A549 (cell line): ENCODE data around the gene ZSWIM5. TPM values are rescaled to one million over a fixed set of nuclear protein-coding genes. Genes with fewer than 3 reads are reported as not detected.

Source experiments
- ATAC-seq, 2 experiments: fragments of 200-7000 bp in 1 of 2; fragments of >200 bp in 1 of 2; cut with Nextera tagmentation in 1 of 2; cut with Tn5 transposase in 1 of 2; 3 replicates each; pipeline versions ENCODE4 v1.8.0 to v1.9.1; 2018 to 2020; ENCODE audit warnings: mild to moderate bottlenecking in 1 of 2, moderate library complexity in 1 of 2
- CTCF ChIA-PET: fragments of 300-600 bp; sonication (Branson Sonifier 250); formaldehyde crosslinking; extraction: SDS; loops from one replicate; lab custom pipeline; 2021; ENCODE audit warnings: antibody characterized with exemption, inconsistent platforms; lab: Yijun Ruan, JAX
- POLR2A ChIA-PET: fragments of 350-600 bp; formaldehyde crosslinking; extraction: SDS; loops from one replicate; lab custom pipeline; 2021; ENCODE audit warnings: antibody characterized with exemption, inconsistent platforms; lab: Yijun Ruan, JAX
- DNase-seq, 2 experiments: peaks; one replicate each; pipeline versions ENCODE4 v3.0.0 to v3.0.0-alpha.2; 2011 to 2016; ENCODE audit warnings: low read depth in 1 of 2, low spot score in 1 of 2
- FAIRE-seq: peaks from 2 replicates; lab custom pipeline; 2011; peaks lifted over from hg19 to GRCh38; lab: Jason Lieb, UNC
- H3K27ac ChIP-seq, 2 experiments: fragments of >200 bp; sonication (Bioruptor Twin); formaldehyde crosslinking; 3 replicates each; pipeline ENCODE4 v1.5.1; 2016 to 2017
- H3K4me1 ChIP-seq: fragments of >200 bp; sonication (Bioruptor Twin); formaldehyde crosslinking; 3 replicates; pipeline ENCODE4 v1.6.1; 2016
- H3K4me2 ChIP-seq: fragments of >200 bp; sonication (Bioruptor Twin); formaldehyde crosslinking; 3 replicates; pipeline ENCODE4 v1.6.1; 2016
- H3K4me3 ChIP-seq: fragments of >200 bp; sonication (Bioruptor Twin); formaldehyde crosslinking; 3 replicates; pipeline ENCODE4 v1.5.1; 2016
- H3K9me3 ChIP-seq: fragments of >200 bp; sonication (Bioruptor Twin); formaldehyde crosslinking; 3 replicates; pipeline ENCODE4 v1.6.1; 2016
- BCL3 ChIP-seq: fragments of >200 bp; sonication (Bioruptor Twin); formaldehyde crosslinking; IDR thresholded peaks from 3 replicates; pipeline ENCODE4 v1.6.1; 2016
- CEBPB ChIP-seq, 2 experiments: fragments of >200 bp in 1 of 2; sonication (Bioruptor Twin) in 1 of 2; formaldehyde crosslinking in 1 of 2; IDR thresholded peaks; 2 replicates each; pipeline ENCODE4 v1.6.1; 2012 to 2016
- CHD2 ChIP-seq: fragments of 150-350 bp; IDR thresholded peaks from 2 replicates; pipeline ENCODE4 v1.6.1; 2014; ENCODE audit warnings: low read length; ENCODE audit not compliant: partially characterized antibody
- CTCF ChIP-seq: fragments of >200 bp; sonication (Bioruptor Twin); formaldehyde crosslinking; IDR thresholded peaks from 3 replicates; pipeline ENCODE4 v1.5.1; 2016
- ELK1 ChIP-seq: fragments of 150-350 bp; IDR thresholded peaks from 2 replicates; pipeline ENCODE4 v1.6.1; 2014; ENCODE audit warnings: low read depth, mild to moderate bottlenecking, low read length
- EP300 ChIP-seq, 2 experiments: fragments of >200 bp; sonication (Bioruptor Twin); formaldehyde crosslinking; IDR thresholded peaks; 2 replicates in 1 of 2; 3 replicates in 1 of 2; pipeline ENCODE4 v1.6.1; 2016 to 2017
- ESRRA ChIP-seq: fragments of 150-350 bp; IDR thresholded peaks from 2 replicates; pipeline ENCODE4 v1.6.1; 2014; ENCODE audit warnings: mild to moderate bottlenecking, low read length, borderline replicate concordance
- FOSB ChIP-seq: fragments of 250-450 bp; sonication (Bioruptor Pico); IDR thresholded peaks from 2 replicates; pipeline ENCODE4 v1.5.0; 2020; ENCODE audit warnings: mild to moderate bottlenecking, moderate library complexity
- HEYL ChIP-seq: fragments of 250-450 bp; sonication (Bioruptor Pico); IDR thresholded peaks from 2 replicates; pipeline ENCODE4 v1.8.0; 2021; ENCODE audit warnings: mild to moderate bottlenecking, moderate library complexity
- HOXB5 ChIP-seq: fragments of 250-450 bp; sonication (Bioruptor Pico); IDR thresholded peaks from 2 replicates; pipeline ENCODE4 v1.5.0; 2020; ENCODE audit warnings: mild to moderate bottlenecking, moderate library complexity
- KDM1A ChIP-seq: fragments of 200-600 bp; sonication (generic); IDR thresholded peaks from 2 replicates; pipeline ENCODE4 v1.6.1; 2016; ENCODE audit warnings: low read depth, mild to moderate bottlenecking
- MAFK ChIP-seq: fragments of 450-650 bp; IDR thresholded peaks from 2 replicates; pipeline ENCODE4 v1.6.1; 2014; ENCODE audit not compliant: partially characterized antibody
- MAZ ChIP-seq: fragments of 150-350 bp; IDR thresholded peaks from 2 replicates; pipeline ENCODE4 v1.6.1; 2014; ENCODE audit warnings: antibody characterized with exemption, low read depth, low read length, borderline replicate concordance
- MYC ChIP-seq: IDR thresholded peaks from 2 replicates; pipeline ENCODE4 v1.6.1; 2012; ENCODE audit warnings: mild to moderate bottlenecking, inconsistent platforms, low read length, improper control_type of control experiment, borderline replicate concordance
- RAD21 ChIP-seq, 2 experiments: fragments of >200 bp in 1 of 2; sonication (Bioruptor Twin) in 1 of 2; formaldehyde crosslinking in 1 of 2; IDR thresholded peaks in 1 of 2; conservative IDR thresholded peaks in 1 of 2; 2 replicates in 1 of 2; 3 replicates in 1 of 2; pipeline ENCODE4 v1.6.1; 2012 to 2018; ENCODE audit warnings: inconsistent platforms in 1 of 2
- SREBF2 ChIP-seq: fragments of 450-650 bp; IDR thresholded peaks from 2 replicates; pipeline ENCODE4 v1.6.1; 2014; ENCODE audit warnings: mild to moderate bottlenecking, moderate library complexity
- ZSCAN20 ChIP-seq: fragments of 250-450 bp; sonication (Bioruptor Pico); IDR thresholded peaks from 2 replicates; pipeline ENCODE4 v1.8.0; 2022; ENCODE audit warnings: mild to moderate bottlenecking, moderate library complexity
- WGBS: methylation state at CpG from one replicate; pipeline ENCODE4 v1.1.6; 2017; ENCODE audit errors: missing lambda C conversion rate; 5-methylcytosine and 5-hydroxymethylcytosine counted together
- polyA plus RNA-seq, 4 experiments: library from polyadenylated mRNA; depleted of rRNA in 3 of 4; stranded (reverse); fragments of >200 nt; fragmentation: RNase III in 1 of 4; extraction: RNeasy Plus Mini Kit Qiagen cat#74134 plus additional on column Dnase treatment in 1 of 4; gene quantifications; 2 replicates in 3 of 4; 3 replicates in 1 of 4; pipeline ENCODE4 v1.2.3, GENCODE V29; 2011 to 2017

Gene ZSWIM5
- polyA plus RNA-seq, 2 of the 4 experiments (the other 2 are of a cell fraction) = 0.52 to 1.3 TPM

- ChIA-PET POLR2A (no interaction called here), CTCF (no interaction called here)
- FAIRE-seq (no peak), DNase-seq (no peak), ATAC-seq (peak; percentile 60 to 70; a peak in 4 of 6 replicates)
- H3K4me3 ChIP-seq = no peak overlapping the region
- H3K4me2 ChIP-seq = no peak overlapping the region
- H3K9me3 ChIP-seq = no peaks in the 10 kb centered on the region
- TF ChIP-seq HOXB5 = no peak
- TF ChIP-seq ESRRA = no peak
- no peak for TF ChIP-seq EP300 (IDR thresholded peaks at IDR 0.05)
- 82% methylated on average over 7 of the region's 7 CpGs for WGBS
- H3K27ac ChIP-seq = no peak overlapping the region
- no peaks in the 10 kb centered on the region for H3K4me1 ChIP-seq
Measured at GRCh38 chr1:45001011-45001481, 205.4 kb downstream of the ZSWIM5 start.

GRCh38 chr1:44999232-44999631 lies 207.2 kb downstream of the ZSWIM5 start:
- H3K4me2 ChIP-seq = no peak overlapping the region
- no peak for TF ChIP-seq SREBF2
- no peak for TF ChIP-seq ESRRA
- TF ChIP-seq RAD21 (conservative IDR thresholded peaks at IDR 0.05 in 1 of 2, IDR thresholded peaks at IDR 0.05 in 1 of 2) = no peak
- TF ChIP-seq ZSCAN20 = no peak
- TF ChIP-seq EP300 (IDR thresholded peaks at IDR 0.05) = no peak
- TF ChIP-seq HOXB5 = no peak
- TF ChIP-seq CHD2 = no peak
- H3K4me1 ChIP-seq = no peaks in the 10 kb centered on the region
- ChIA-PET CTCF (interaction anchor here (0.9 to 1.6 kb wide), 3 partner anchors 12 to 304 kb away, joined by 3 read pairs; no protein-coding TSS in a partner anchor), POLR2A (no interaction called here)
- DNase-seq = no peak
- FAIRE-seq = no peak
- H3K4me3 ChIP-seq = no peak overlapping the region
- no peaks in the 10 kb centered on the region for H3K9me3 ChIP-seq
- no peak overlapping the region for H3K27ac ChIP-seq
- ATAC-seq = no peak
- 69% methylated on average over 3 of the region's 3 CpGs for WGBS

GRCh38 chr1:44995467-44996238 lies 210.8 kb downstream of the ZSWIM5 start:
- ChIA-PET POLR2A (no interaction called here), CTCF (no interaction called here)
- ATAC-seq = no peak
- 84% methylated on average over 7 of the region's 7 CpGs for WGBS
- no peak overlapping the region for H3K4me3 ChIP-seq
- FAIRE-seq = no peak
- no peaks in the 10 kb centered on the region for H3K9me3 ChIP-seq
- H3K4me1 ChIP-seq = no peaks in the 10 kb centered on the region
- TF ChIP-seq KDM1A (no peak), ZSCAN20 (no peak), CHD2 (no peak), ELK1 (no peak), FOSB (no peak), MAZ (no peak), MAFK (no peak), CTCF (no peak), HEYL (no peak), HOXB5 (no peak), MYC (no peak), BCL3 (no peak), RAD21 (conservative IDR thresholded peaks at IDR 0.05 in 1 of 2, IDR thresholded peaks at IDR 0.05 in 1 of 2) (no peak), CEBPB (IDR thresholded peaks at IDR 0.05) (no peak)
- no peak overlapping the region for H3K27ac ChIP-seq
- DNase-seq = no peak
- H3K4me2 ChIP-seq = no peak overlapping the region
